ENCODE results near the gene KLRK1.

The KLRK1 gene

GRCh38 chr12:10365696-10366405 is 24.0 kb downstream of the KLRK1 start:
- H3K9ac ChIP-seq (ENCODE audit: low read length): peak overlapping the region; percentile 85
- H3K4me3 ChIP-seq (ENCODE audit: low read length): peak overlapping the region; percentile 68
- no peaks in the 10 kb centered on the region for H3K9me3 ChIP-seq (ENCODE audit: control insufficient read depth, low read length)
- peaks cover 45% of the 10 kb centered on the region for H3K4me1 ChIP-seq (ENCODE audit: control insufficient read depth, insufficient read depth, low read length)
- no peaks in the 10 kb centered on the region for H3K27me3 ChIP-seq (ENCODE audit: control insufficient read depth, insufficient read depth, low read length)
- H3K36me3 ChIP-seq (ENCODE audit: control insufficient read depth, insufficient read depth, low read length): no peaks in the 10 kb centered on the region

GRCh38 chr12:10364815-10365622 is 24.8 kb downstream of the KLRK1 start:
- Histone ChIP-seq H3K9me3 (ENCODE audit: control insufficient read depth, low read length) (no peaks in the 10 kb centered on the region), H3K27me3 (ENCODE audit: control insufficient read depth, insufficient read depth, low read length) (no peaks in the 10 kb centered on the region), H3K36me3 (ENCODE audit: control insufficient read depth, insufficient read depth, low read length) (no peaks in the 10 kb centered on the region), H3K4me3 (ENCODE audit: low read length) (peak overlapping the region; percentile 68), H3K4me1 (ENCODE audit: control insufficient read depth, insufficient read depth, low read length) (peaks cover 45% of the 10 kb centered on the region), H3K9ac (ENCODE audit: low read length) (peak overlapping the region; percentile 85)

GRCh38 chr12:10363914-10364814 is 25.7 kb downstream of the KLRK1 start:
- Histone ChIP-seq H3K4me1 (ENCODE audit: control insufficient read depth, insufficient read depth, low read length) (peaks cover 45% of the 10 kb centered on the region), H3K9ac (ENCODE audit: low read length) (peak overlapping the region; percentile 85), H3K9me3 (ENCODE audit: control insufficient read depth, low read length) (no peaks in the 10 kb centered on the region), H3K36me3 (ENCODE audit: control insufficient read depth, insufficient read depth, low read length) (no peaks in the 10 kb centered on the region), H3K4me3 (ENCODE audit: low read length) (peak overlapping the region; percentile 68), H3K27me3 (ENCODE audit: control insufficient read depth, insufficient read depth, low read length) (no peaks in the 10 kb centered on the region)

GRCh38 chr12:10363658-10363913 is 26.3 kb downstream of the KLRK1 start:
- H3K27me3 ChIP-seq (ENCODE audit: control insufficient read depth, insufficient read depth, low read length): no peaks in the 10 kb centered on the region
- H3K9ac ChIP-seq (ENCODE audit: low read length): peak overlapping the region; percentile 85
- H3K4me1 ChIP-seq (ENCODE audit: control insufficient read depth, insufficient read depth, low read length): peaks cover 45% of the 10 kb centered on the region
- H3K9me3 ChIP-seq (ENCODE audit: control insufficient read depth, low read length): no peaks in the 10 kb centered on the region
- no peaks in the 10 kb centered on the region for H3K36me3 ChIP-seq (ENCODE audit: control insufficient read depth, insufficient read depth, low read length)
- peak overlapping the region; percentile 68 for H3K4me3 ChIP-seq (ENCODE audit: low read length)

- Histone ChIP-seq H3K9me3 (ENCODE audit: control insufficient read depth, low read length) (no peaks in the 10 kb centered on the region), H3K36me3 (ENCODE audit: control insufficient read depth, insufficient read depth, low read length) (no peaks in the 10 kb centered on the region), H3K27me3 (ENCODE audit: control insufficient read depth, insufficient read depth, low read length) (no peaks in the 10 kb centered on the region), H3K9ac (ENCODE audit: low read length) (peak overlapping the region; percentile 16), H3K4me3 (ENCODE audit: low read length) (no peak overlapping the region), H3K4me1 (ENCODE audit: control insufficient read depth, insufficient read depth, low read length) (peaks cover 45% of the 10 kb centered on the region)
Observed at GRCh38 chr12:10362828-10363657, 26.8 kb downstream of the KLRK1 start.

GRCh38 chr12:10362325-10362724 is 27.5 kb downstream of the KLRK1 start:
- Histone ChIP-seq H3K4me3 (ENCODE audit: low read length) (no peak overlapping the region), H3K9ac (ENCODE audit: low read length) (no peak overlapping the region), H3K36me3 (ENCODE audit: control insufficient read depth, insufficient read depth, low read length) (no peaks in the 10 kb centered on the region), H3K4me1 (ENCODE audit: control insufficient read depth, insufficient read depth, low read length) (peaks cover 45% of the 10 kb centered on the region), H3K27me3 (ENCODE audit: control insufficient read depth, insufficient read depth, low read length) (no peaks in the 10 kb centered on the region), H3K9me3 (ENCODE audit: control insufficient read depth, low read length) (no peaks in the 10 kb centered on the region)

GRCh38 chr12:10361622-10362021 is 28.2 kb downstream of the KLRK1 start:
- Histone ChIP-seq H3K9me3 (ENCODE audit: control insufficient read depth, low read length) (no peaks in the 10 kb centered on the region), H3K36me3 (ENCODE audit: control insufficient read depth, insufficient read depth, low read length) (no peaks in the 10 kb centered on the region), H3K27me3 (ENCODE audit: control insufficient read depth, insufficient read depth, low read length) (no peaks in the 10 kb centered on the region), H3K4me1 (ENCODE audit: control insufficient read depth, insufficient read depth, low read length) (peaks cover 43% of the 10 kb centered on the region), H3K9ac (ENCODE audit: low read length) (no peak overlapping the region), H3K4me3 (ENCODE audit: low read length) (no peak overlapping the region)

GRCh38 chr12:10361084-10361483 is 28.8 kb downstream of the KLRK1 start:
- no peak overlapping the region for H3K4me3 ChIP-seq (ENCODE audit: low read length)
- H3K9me3 ChIP-seq (ENCODE audit: control insufficient read depth, low read length): no peaks in the 10 kb centered on the region
- H3K4me1 ChIP-seq (ENCODE audit: control insufficient read depth, insufficient read depth, low read length): peaks cover 37% of the 10 kb centered on the region
- no peaks in the 10 kb centered on the region for H3K27me3 ChIP-seq (ENCODE audit: control insufficient read depth, insufficient read depth, low read length)
- no peak overlapping the region for H3K9ac ChIP-seq (ENCODE audit: low read length)
- no peaks in the 10 kb centered on the region for H3K36me3 ChIP-seq (ENCODE audit: control insufficient read depth, insufficient read depth, low read length)

- H3K36me3 ChIP-seq (ENCODE audit: control insufficient read depth, insufficient read depth, low read length): no peaks in the 10 kb centered on the region
- H3K4me1 ChIP-seq (ENCODE audit: control insufficient read depth, insufficient read depth, low read length): peaks cover 24% of the 10 kb centered on the region
- H3K9ac ChIP-seq (ENCODE audit: low read length): no peak overlapping the region
- H3K27me3 ChIP-seq (ENCODE audit: control insufficient read depth, insufficient read depth, low read length): no peaks in the 10 kb centered on the region
- H3K4me3 ChIP-seq (ENCODE audit: low read length): no peak overlapping the region
- no peaks in the 10 kb centered on the region for H3K9me3 ChIP-seq (ENCODE audit: control insufficient read depth, low read length)
Observed at GRCh38 chr12:10358969-10359368, 30.9 kb downstream of the KLRK1 start.

- Histone ChIP-seq H3K9ac (ENCODE audit: low read length) (no peak overlapping the region), H3K36me3 (ENCODE audit: control insufficient read depth, insufficient read depth, low read length) (no peaks in the 10 kb centered on the region), H3K27me3 (ENCODE audit: control insufficient read depth, insufficient read depth, low read length) (no peaks in the 10 kb centered on the region), H3K9me3 (ENCODE audit: control insufficient read depth, low read length) (no peaks in the 10 kb centered on the region), H3K4me1 (ENCODE audit: control insufficient read depth, insufficient read depth, low read length) (peaks cover 16% of the 10 kb centered on the region), H3K4me3 (ENCODE audit: low read length) (no peak overlapping the region)
Observed at GRCh38 chr12:10358131-10358530, 31.7 kb downstream of the KLRK1 start.

GRCh38 chr12:10354502-10354901 is 35.3 kb downstream of the KLRK1 start:
- Histone ChIP-seq H3K9ac (ENCODE audit: low read length) (no peak overlapping the region), H3K4me3 (ENCODE audit: low read length) (no peak overlapping the region), H3K4me1 (ENCODE audit: control insufficient read depth, insufficient read depth, low read length) (no peaks in the 10 kb centered on the region), H3K27me3 (ENCODE audit: control insufficient read depth, insufficient read depth, low read length) (no peaks in the 10 kb centered on the region), H3K9me3 (ENCODE audit: control insufficient read depth, low read length) (no peaks in the 10 kb centered on the region), H3K36me3 (ENCODE audit: control insufficient read depth, insufficient read depth, low read length) (no peaks in the 10 kb centered on the region)
